NB4 (cell line): ENCODE results near the gene UBIAD1.

Experiments
- MYC ChIP-seq: IDR thresholded peaks from 2 replicates; pipeline ENCODE4 v1.6.1; 2011; ENCODE audit warnings: low read depth, low read length
- POLR2A ChIP-seq: IDR thresholded peaks from 2 replicates; pipeline ENCODE4 v1.6.1; 2011; ENCODE audit warnings: mild to moderate bottlenecking; ENCODE audit not compliant: insufficient read length; ENCODE audit errors: extremely low read depth
- TF ChIP-seq, protein P1 (sequence below): IDR thresholded peaks from one replicate; pipeline ENCODE4 v1.5.1; 2012; ENCODE audit warnings: low read depth, low read length

DNA sequence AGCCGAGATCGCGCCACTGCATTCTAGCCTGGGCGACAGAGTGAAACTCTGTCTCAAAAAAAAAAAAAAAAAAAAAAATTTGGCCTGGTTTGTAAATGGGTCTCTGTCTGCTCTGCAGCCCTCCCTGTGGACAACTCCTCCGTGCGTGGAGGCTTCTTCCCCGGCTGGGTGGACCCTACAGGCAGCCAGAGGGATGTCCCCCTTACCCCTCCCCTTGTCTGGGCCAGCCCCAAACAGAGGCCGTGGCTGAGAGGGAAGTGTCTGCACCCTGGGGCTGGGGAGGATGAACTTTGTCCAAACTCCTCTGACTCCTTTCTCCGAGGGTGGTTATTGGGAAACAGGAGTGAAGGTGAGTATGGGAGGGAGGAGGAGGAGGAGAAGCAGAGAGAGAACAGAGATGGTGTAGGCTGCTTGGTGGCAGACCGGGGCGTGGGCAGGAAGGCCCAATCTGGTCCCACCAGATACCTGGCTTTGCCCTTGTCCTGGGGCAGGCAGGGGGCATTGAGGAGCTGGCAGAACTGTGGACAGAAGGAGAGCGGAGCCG, 61.3 kb downstream of the UBIAD1 start:
- TF ChIP-seq POLR2A, result no peak
- TF ChIP-seq, protein P1, sequence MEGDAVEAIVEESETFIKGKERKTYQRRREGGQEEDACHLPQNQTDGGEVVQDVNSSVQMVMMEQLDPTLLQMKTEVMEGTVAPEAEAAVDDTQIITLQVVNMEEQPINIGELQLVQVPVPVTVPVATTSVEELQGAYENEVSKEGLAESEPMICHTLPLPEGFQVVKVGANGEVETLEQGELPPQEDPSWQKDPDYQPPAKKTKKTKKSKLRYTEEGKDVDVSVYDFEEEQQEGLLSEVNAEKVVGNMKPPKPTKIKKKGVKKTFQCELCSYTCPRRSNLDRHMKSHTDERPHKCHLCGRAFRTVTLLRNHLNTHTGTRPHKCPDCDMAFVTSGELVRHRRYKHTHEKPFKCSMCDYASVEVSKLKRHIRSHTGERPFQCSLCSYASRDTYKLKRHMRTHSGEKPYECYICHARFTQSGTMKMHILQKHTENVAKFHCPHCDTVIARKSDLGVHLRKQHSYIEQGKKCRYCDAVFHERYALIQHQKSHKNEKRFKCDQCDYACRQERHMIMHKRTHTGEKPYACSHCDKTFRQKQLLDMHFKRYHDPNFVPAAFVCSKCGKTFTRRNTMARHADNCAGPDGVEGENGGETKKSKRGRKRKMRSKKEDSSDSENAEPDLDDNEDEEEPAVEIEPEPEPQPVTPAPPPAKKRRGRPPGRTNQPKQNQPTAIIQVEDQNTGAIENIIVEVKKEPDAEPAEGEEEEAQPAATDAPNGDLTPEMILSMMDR, result no peak
- TF ChIP-seq MYC, result no peak
